ENCODE data around the gene ORAI3.

DNA sequence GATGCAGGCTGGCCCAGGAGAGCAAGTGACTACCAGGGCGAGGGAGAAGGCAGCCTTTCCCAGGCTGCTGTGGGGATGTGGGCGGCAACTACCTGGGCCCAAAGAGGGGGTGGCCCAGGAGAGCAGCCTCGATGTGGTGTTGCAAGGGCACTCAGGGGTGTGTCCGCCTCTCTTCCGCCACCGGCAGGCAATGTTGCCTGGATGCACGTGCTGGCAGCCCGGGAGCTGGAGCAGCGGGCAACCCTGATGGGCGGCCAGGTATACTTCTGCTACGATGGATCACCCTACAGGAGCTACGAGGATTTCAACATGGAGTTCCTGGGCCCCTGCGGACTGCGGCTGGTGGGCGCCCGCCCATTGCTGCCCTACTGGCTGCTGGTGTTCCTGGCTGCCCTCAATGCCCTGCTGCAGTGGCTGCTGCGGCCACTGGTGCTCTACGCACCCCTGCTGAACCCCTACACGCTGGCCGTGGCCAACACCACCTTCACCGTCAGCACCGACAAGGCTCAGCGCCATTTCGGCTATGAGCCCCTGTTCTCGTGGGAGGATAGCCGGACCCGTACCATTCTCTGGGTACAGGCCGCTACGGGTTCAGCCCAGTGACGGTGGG is 38.8 kb downstream of the ORAI3 start:
- TF ChIP-seq, protein P1, sequence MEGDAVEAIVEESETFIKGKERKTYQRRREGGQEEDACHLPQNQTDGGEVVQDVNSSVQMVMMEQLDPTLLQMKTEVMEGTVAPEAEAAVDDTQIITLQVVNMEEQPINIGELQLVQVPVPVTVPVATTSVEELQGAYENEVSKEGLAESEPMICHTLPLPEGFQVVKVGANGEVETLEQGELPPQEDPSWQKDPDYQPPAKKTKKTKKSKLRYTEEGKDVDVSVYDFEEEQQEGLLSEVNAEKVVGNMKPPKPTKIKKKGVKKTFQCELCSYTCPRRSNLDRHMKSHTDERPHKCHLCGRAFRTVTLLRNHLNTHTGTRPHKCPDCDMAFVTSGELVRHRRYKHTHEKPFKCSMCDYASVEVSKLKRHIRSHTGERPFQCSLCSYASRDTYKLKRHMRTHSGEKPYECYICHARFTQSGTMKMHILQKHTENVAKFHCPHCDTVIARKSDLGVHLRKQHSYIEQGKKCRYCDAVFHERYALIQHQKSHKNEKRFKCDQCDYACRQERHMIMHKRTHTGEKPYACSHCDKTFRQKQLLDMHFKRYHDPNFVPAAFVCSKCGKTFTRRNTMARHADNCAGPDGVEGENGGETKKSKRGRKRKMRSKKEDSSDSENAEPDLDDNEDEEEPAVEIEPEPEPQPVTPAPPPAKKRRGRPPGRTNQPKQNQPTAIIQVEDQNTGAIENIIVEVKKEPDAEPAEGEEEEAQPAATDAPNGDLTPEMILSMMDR (IDR thresholded peaks at IDR 0.05): no peak
- TF ChIP-seq POLR2A (IDR thresholded peaks at IDR 0.05) (no peak), EP300 (IDR thresholded peaks at IDR 0.05) (no peak), POLR2AphosphoS5 (IDR thresholded peaks at IDR 0.05) (no peak)

Measured in upper lobe of left lung (tissue), 4 donors.